GM12864 (cell line): Measurements from ENCODE around the gene SLC46A1.
A peak's percentile ranks its signal among the peaks of the same experiment; 100 is the strongest.
"Not testable (repeated sequence)": the region's sequence is repeated elsewhere in the genome, so short reads cannot be mapped to it uniquely, and the experiment has no call there.

Source experiments
- DNase-seq: peaks from one replicate; pipeline ENCODE4 v3.0.0-alpha.2; 2011; ENCODE audit warnings: low read depth
- H3K4me3 ChIP-seq: 2 replicates; pipeline ENCODE4 v1.5.1; 2011; ENCODE audit warnings: mild to moderate bottlenecking, low read depth, low read length, control low read depth
- CTCF ChIP-seq: IDR thresholded peaks from 2 replicates; pipeline ENCODE4 v1.5.1; 2011; ENCODE audit warnings: low read depth, mild to moderate bottlenecking, moderate library complexity, low read length, control low read depth, inconsistent platforms; ENCODE audit errors: missing control alignments

Gene SLC46A1

DNA sequence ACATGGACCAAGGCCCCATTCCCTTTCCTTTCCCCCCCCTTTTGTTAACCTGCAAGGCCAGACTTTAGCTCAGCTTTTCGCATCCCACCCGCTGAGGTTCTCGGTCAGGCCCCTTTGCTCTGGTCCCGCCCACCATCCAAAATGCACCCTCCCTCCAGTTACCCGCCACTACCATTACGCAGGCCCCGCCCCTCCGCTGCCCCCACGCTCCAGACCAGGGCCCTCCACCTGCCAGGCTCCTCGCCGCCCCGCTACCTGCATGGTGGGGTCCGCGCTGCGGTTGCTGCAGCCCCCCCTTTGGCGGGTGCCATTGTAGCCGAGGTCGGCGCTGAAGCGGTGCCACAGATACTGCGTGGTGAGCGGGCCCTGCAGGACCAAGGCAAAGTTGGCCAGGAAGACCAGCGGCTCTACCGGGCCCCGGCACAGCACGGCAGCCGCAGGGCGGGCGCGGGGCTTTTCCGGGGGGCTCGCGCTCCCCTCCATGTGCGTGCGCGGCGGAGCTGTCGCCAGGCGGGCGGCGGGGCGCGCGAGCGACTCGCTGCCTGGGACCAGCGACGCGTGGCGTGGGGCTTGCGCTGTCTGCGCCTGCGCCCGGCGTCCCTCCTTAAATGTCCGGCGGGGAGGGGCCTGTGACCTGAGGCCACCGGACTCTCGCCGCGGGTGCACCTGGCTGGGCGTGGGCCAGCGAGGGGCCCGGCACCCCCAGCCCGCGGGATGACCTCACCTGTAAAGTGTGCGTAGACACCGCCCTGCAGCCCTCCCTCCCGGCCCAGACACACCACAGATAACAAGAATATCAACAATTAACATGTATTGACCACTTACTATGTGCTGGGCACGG is at the start of gene SLC46A1:
SLC46A1 (minus strand) TSS at position 581 of the 841 bp plus-strand sequence; CDS start at position 483, 98 bp downstream.
- no peak for TF ChIP-seq CTCF
- DNase-seq: no peak
- H3K4me3 ChIP-seq: peak within 1 kb of the TSS; percentile 86

GRCh38 chr17:28449859-28450258 is 43.8 kb upstream of the SLC46A1 start:
- no peak for DNase-seq
- no peak overlapping the region for H3K4me3 ChIP-seq
- TF ChIP-seq CTCF: no peak

DNA sequence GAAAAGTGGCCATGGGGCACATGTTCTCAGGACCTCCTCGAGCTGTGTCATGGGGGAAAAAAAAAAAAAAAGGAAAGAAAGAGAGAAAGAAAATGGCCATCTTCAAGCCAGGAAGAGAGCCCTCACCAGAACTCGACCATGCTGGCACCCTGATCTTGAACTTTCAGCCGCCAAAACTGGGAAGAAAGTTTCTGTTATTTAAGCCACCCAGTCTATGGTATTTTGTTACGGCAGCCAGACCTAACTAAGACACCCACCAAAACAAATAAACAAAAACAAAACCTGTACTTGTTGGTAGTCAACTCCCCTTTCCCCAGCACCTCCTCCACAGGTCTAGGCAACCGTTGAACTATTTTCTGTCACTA is 41.4 kb upstream of the SLC46A1 start:
- no peak overlapping the region for H3K4me3 ChIP-seq
- DNase-seq: no peak
- no peak for TF ChIP-seq CTCF

DNA sequence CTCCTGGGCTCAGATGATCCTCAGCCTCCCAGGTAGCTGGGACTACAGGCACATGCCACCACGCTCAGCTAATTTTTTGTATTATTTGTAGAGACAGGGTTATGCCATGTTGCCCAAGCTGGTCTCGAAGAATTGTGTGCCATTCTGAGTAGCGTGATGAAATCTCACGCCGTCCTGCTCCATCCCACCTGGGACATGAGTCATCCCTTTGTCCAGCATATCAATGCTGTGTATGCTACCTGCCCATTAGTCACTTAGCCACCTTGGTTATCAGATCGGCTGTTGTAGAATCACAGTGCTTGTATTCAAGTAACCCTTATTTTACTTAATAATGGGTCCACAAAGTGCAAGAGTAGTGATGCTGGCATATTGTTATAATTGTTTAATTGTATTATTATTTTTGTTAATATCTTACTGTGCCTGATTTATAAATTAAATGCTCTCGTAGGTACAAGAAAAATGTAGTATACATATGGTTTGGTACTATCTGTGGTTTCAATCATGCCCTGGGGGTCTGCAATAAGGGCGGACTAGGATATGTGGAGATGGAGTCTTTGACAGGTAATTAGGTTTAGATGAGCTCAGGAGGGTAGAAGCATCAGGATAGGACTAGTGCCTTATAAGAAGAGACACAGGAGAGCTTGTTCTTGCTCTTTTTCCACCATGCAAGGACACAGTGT is 40.8 kb upstream of the SLC46A1 start:
- H3K4me3 ChIP-seq: no peak overlapping the region
- no peak for TF ChIP-seq CTCF
- no peak for DNase-seq

- no peak for DNase-seq
- H3K4me3 ChIP-seq: no peak overlapping the region
- TF ChIP-seq CTCF: no peak
Observed at GRCh38 chr17:28443901-28444638, 38.1 kb upstream of the SLC46A1 start.

- DNase-seq, H3K4me3 ChIP-seq: not testable (repeated sequence)
Observed at GRCh38 chr17:28434326-28434725, 28.3 kb upstream of the SLC46A1 start.

DNA sequence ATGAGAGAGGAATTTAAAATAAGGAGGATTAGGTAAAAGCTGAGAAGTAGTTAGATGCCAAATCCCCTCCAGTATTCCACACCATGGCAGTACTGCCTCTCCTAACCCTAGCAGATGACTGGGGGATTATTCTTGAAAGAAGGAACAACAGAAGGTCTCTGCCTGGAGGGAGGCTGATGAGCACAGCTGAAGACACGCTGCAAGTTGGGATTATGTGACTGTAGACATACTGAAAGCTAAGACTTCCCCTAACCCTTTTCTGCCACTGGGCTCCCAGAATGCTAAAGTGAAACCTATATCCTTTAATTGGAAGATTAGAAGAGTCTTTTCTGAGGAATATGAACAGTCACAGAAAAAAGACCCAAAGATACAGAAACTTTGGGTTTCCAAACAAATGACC is 27.7 kb upstream of the SLC46A1 start:
- H3K4me3 ChIP-seq: no peak overlapping the region
- no peak for TF ChIP-seq CTCF

DNA sequence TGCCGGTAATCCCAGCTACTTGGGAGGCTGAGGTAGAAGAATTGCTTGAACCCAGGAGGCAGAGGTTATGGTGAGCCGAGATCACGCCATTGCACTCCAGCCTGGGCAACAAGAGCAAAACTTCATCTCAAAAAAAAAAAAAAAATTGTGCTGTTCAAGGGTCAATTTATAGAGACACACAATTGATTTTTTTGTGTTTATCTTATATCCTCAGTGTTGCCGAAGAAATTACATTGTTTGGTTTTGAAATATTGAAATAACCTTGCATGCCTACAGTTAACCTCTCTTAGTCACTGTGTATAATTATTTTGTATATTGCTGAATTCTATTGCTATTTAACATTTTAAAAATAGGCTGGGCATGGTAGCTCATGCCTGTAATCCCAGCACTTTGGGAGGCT is 22.0 kb upstream of the SLC46A1 start:
- H3K4me3 ChIP-seq, DNase-seq: not testable (repeated sequence)

More for the DNA sequence above, 27.7 kb upstream of the SLC46A1 start:
- DNase-seq: no peak
